Measurements from ENCODE around the gene UTS2. TPM values are rescaled to one million over a fixed set of nuclear protein-coding genes. Genes with fewer than 3 reads are reported as not detected.
A peak's percentile ranks its signal among the peaks of the same experiment; 100 is the strongest.

Gene UTS2
- total and polyA plus RNA-seq, 2 of the 4 experiments (the other 2 are of a cell fraction): not detected

- in situ Hi-C loops (cut with MboI; ENCODE audit: low sequenced_read_pairs) (no loop called here), dilution Hi-C loops (cut with HindIII; ENCODE audit: low sequenced_read_pairs, unreplicated experiment) (no loop called here), intact Hi-C loops (cut with micrococcal nuclease) (no loop called here)
- BruUV-seq (replicated peaks): no TSS peak
- no peak overlapping the region for H3K4me2 ChIP-seq (ENCODE audit: low read depth, low read length)
- H2AK9ac ChIP-seq (replicated peaks; ENCODE audit: low read depth, low read length, poor library complexity): no peak overlapping the region
- ChIA-PET CTCF (no interaction called here), POLR2A (ENCODE audit: unreplicated experiment) (no interaction called here)
- H4K5ac ChIP-seq (ENCODE audit: low read depth, low read length): no peak overlapping the region
- no peak overlapping the region for H3K9ac ChIP-seq (ENCODE audit: low read depth, low read length)
- H4K20me1 ChIP-seq (ENCODE audit: insufficient read depth, low read length): no peaks in the 10 kb centered on the region
- peaks cover 2% of the 10 kb centered on the region for H3K4me1 ChIP-seq (ENCODE audit: control insufficient read depth, insufficient read depth, low read length)
- H4K91ac ChIP-seq (ENCODE audit: insufficient read depth, low read depth, low read length): no peak overlapping the region
- no peak overlapping the region for H3K23ac ChIP-seq (ENCODE audit: low read depth, low read length)
- H3K27me3 ChIP-seq (ENCODE audit: control insufficient read depth, insufficient read depth, low read length): peaks cover 2% of the 10 kb centered on the region; the same call in 1 of the 2 replicates
- H3K79me1 ChIP-seq (ENCODE audit: low read depth in 1 of 2, low read length in 2 of 2): no peaks in the 10 kb centered on the region
- H3K27ac ChIP-seq (ENCODE audit: insufficient read depth, low read length): no peak overlapping the region
- H3K14ac ChIP-seq (replicated peaks; ENCODE audit: low read depth, low read length): no peak overlapping the region
- H2AK5ac ChIP-seq (ENCODE audit: low read depth, low read length): no peak overlapping the region
- H3K4ac ChIP-seq (ENCODE audit: low read depth, low read length): no peak overlapping the region
- H3K18ac ChIP-seq (ENCODE audit: low read depth, low read length): no peak overlapping the region
- no peaks in the 10 kb centered on the region for H3K9me3 ChIP-seq (ENCODE audit: control insufficient read depth, insufficient read depth, low read length)
- no peak overlapping the region for H2BK20ac ChIP-seq (ENCODE audit: low read depth, low read length)
- H3K56ac ChIP-seq (ENCODE audit: extremely low read depth, insufficient read depth, low read length): no peak overlapping the region
- no peak for TF ChIP-seq MXI1 (IDR thresholded peaks at IDR 0.05; ENCODE audit: borderline replicate concordance, low read depth, low read length)
- peak; percentile 63; the same call in 1 of the 2 replicates for TF ChIP-seq MAZ (IDR thresholded peaks at IDR 0.05; ENCODE audit: borderline replicate concordance, low read depth, low read length)
- peak; percentile 58; the same call in 1 of the 2 replicates for TF ChIP-seq CEBPB (IDR thresholded peaks at IDR 0.05; ENCODE audit: low read depth, low read length)
- TF ChIP-seq POLR2A (IDR thresholded peaks at IDR 0.05; ENCODE audit: low read depth, low read length): no peak
- TF ChIP-seq FOS (IDR thresholded peaks at IDR 0.05; ENCODE audit: low read depth, low read length): peak; percentile 48
- peak; percentile 36; the same call in 1 of the 2 replicates for TF ChIP-seq NFE2L2 (IDR thresholded peaks at IDR 0.05; ENCODE audit: low read depth, low read length)
- ATAC-seq (ENCODE audit: low read depth) (peak; percentile 75), DNase-seq (peak; percentile 80)
- no peak overlapping the region for H2AFZ ChIP-seq (replicated peaks; ENCODE audit: low read length, poor library complexity)
- no peak overlapping the region for H2BK15ac ChIP-seq (ENCODE audit: low read depth, low read length)
- 90 to 100% methylated on average over 3 to 8 of the region's 13 CpGs for WGBS, 2 experiments (ENCODE audit: extremely low coverage in 2 of 2, insufficient read length in 1 of 2)
- H3K36me3 ChIP-seq (ENCODE audit: control insufficient read depth, insufficient read depth, low read length): no peaks in the 10 kb centered on the region
- H3K9me1 ChIP-seq (ENCODE audit: insufficient read depth, low read length): no peaks in the 10 kb centered on the region; the same call in 1 of the 2 replicates
- no peak overlapping the region for H2BK5ac ChIP-seq (ENCODE audit: low read depth, low read length, poor library complexity, severe bottlenecking)
- H3K4me3 ChIP-seq (ENCODE audit: insufficient read depth, low read depth, low read length): no peak overlapping the region
- no peak overlapping the region for H2BK120ac ChIP-seq (ENCODE audit: low read depth, low read length)
- no peak overlapping the region for H4K8ac ChIP-seq (ENCODE audit: low read depth in 2 of 2, low read length in 2 of 2)
These were observed 40.8 kb upstream of the UTS2 start for GRCh38 chr1:7893529-7894180.
